Measurements from ENCODE around the gene PSMB9. TPM values are rescaled to one million over a fixed set of nuclear protein-coding genes. Genes with fewer than 3 reads are reported as not detected.

PSMB9 gene
- total and polyA plus RNA-seq, 2 experiments from 2014 or later, result 2.8 to 5.5 TPM

DNA sequence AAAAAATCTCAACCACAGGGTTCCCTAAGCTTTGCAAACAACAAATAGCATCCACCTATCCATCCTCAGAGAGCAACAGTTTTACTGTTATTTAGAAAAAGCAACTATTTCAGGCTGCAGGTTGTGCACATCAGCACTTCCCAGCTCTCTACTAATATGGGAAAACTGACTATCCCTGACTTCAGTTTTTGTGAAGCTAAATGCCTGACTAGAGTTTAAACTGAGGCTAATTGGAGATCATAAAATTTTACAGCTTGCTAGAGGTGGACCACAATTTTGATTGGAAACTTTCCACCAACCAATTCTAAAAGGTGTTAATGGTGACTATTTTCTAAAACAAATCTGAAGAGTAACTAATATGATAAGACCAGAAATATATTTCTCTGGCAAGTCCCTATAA is 50.0 kb downstream of the PSMB9 start:
- no peak for DNase-seq (ENCODE audit: low spot score)
- TF ChIP-seq EZH2 (IDR thresholded peaks at IDR 0.05; ENCODE audit: low read depth, unreplicated experiment) (no peak), STAT1 (IDR thresholded peaks at IDR 0.05; ENCODE audit: unreplicated experiment) (no peak), ETS1 (IDR thresholded peaks at IDR 0.05) (no peak), NANOG (IDR thresholded peaks at IDR 0.05; ENCODE audit: borderline replicate concordance) (no peak), ZNF114 (CRISPR knock-in tag; IDR thresholded peaks at IDR 0.05) (no peak), CREB1 (CRISPR knock-in tag; IDR thresholded peaks at IDR 0.05; ENCODE audit: low read depth) (no peak), POLR2AphosphoS5 (IDR thresholded peaks at IDR 0.05; ENCODE audit: low read depth) (no peak), ZNF331 (CRISPR knock-in tag; IDR thresholded peaks at IDR 0.05; ENCODE audit: low read depth) (no peak), JUNB (IDR thresholded peaks at IDR 0.05; ENCODE audit: unreplicated experiment) (no peak), ZNF462 (CRISPR knock-in tag; IDR thresholded peaks at IDR 0.05) (no peak), EZH2phosphoT487 (IDR thresholded peaks at IDR 0.05; ENCODE audit: unreplicated experiment) (no peak)
- TF ChIP-seq, protein P1, sequence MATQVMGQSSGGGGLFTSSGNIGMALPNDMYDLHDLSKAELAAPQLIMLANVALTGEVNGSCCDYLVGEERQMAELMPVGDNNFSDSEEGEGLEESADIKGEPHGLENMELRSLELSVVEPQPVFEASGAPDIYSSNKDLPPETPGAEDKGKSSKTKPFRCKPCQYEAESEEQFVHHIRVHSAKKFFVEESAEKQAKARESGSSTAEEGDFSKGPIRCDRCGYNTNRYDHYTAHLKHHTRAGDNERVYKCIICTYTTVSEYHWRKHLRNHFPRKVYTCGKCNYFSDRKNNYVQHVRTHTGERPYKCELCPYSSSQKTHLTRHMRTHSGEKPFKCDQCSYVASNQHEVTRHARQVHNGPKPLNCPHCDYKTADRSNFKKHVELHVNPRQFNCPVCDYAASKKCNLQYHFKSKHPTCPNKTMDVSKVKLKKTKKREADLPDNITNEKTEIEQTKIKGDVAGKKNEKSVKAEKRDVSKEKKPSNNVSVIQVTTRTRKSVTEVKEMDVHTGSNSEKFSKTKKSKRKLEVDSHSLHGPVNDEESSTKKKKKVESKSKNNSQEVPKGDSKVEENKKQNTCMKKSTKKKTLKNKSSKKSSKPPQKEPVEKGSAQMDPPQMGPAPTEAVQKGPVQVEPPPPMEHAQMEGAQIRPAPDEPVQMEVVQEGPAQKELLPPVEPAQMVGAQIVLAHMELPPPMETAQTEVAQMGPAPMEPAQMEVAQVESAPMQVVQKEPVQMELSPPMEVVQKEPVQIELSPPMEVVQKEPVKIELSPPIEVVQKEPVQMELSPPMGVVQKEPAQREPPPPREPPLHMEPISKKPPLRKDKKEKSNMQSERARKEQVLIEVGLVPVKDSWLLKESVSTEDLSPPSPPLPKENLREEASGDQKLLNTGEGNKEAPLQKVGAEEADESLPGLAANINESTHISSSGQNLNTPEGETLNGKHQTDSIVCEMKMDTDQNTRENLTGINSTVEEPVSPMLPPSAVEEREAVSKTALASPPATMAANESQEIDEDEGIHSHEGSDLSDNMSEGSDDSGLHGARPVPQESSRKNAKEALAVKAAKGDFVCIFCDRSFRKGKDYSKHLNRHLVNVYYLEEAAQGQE (IDR thresholded peaks at IDR 0.05; ENCODE audit: unreplicated experiment), result no peak
- TF ChIP-seq, protein P2, sequence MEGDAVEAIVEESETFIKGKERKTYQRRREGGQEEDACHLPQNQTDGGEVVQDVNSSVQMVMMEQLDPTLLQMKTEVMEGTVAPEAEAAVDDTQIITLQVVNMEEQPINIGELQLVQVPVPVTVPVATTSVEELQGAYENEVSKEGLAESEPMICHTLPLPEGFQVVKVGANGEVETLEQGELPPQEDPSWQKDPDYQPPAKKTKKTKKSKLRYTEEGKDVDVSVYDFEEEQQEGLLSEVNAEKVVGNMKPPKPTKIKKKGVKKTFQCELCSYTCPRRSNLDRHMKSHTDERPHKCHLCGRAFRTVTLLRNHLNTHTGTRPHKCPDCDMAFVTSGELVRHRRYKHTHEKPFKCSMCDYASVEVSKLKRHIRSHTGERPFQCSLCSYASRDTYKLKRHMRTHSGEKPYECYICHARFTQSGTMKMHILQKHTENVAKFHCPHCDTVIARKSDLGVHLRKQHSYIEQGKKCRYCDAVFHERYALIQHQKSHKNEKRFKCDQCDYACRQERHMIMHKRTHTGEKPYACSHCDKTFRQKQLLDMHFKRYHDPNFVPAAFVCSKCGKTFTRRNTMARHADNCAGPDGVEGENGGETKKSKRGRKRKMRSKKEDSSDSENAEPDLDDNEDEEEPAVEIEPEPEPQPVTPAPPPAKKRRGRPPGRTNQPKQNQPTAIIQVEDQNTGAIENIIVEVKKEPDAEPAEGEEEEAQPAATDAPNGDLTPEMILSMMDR (conservative IDR thresholded peaks at IDR 0.05; ENCODE audit: low read depth in 2 of 2), result no peak
- no peak overlapping the region for H2AFZ ChIP-seq
- no peaks in the 10 kb centered on the region for H3K36me3 Mint-ChIP-seq (ENCODE audit: low read depth)
- no peak overlapping the region for H3K4me2 ChIP-seq
- no peaks in the 10 kb centered on the region for H3F3A ChIP-seq (replicated peaks; ENCODE audit: low read depth)
- no peak overlapping the region for H3K27ac ChIP-seq (ENCODE audit: low read depth)
- H3K4me3 ChIP-seq, result no peak overlapping the region
- no peaks in the 10 kb centered on the region for H3K27me3 ChIP-seq (ENCODE audit: insufficient read depth)
- no peaks in the 10 kb centered on the region for H3K4me1 ChIP-seq (ENCODE audit: insufficient read depth)
- no peaks in the 10 kb centered on the region for H3K27me3 Mint-ChIP-seq (ENCODE audit: insufficient read depth, low read depth, poor library complexity)
- no peak for ATAC-seq
- H3K4me3 Mint-ChIP-seq, result no peak overlapping the region
- no peaks in the 10 kb centered on the region for H3K9me3 Mint-ChIP-seq
- no peaks in the 10 kb centered on the region for H4K20me1 ChIP-seq (replicated peaks; ENCODE audit: insufficient read depth)
- H3K9me2 ChIP-seq (ENCODE audit: insufficient read depth), result no peaks in the 10 kb centered on the region
- H3K27ac Mint-ChIP-seq, result no peak overlapping the region
- no peaks in the 10 kb centered on the region for H3K79me2 ChIP-seq (replicated peaks; ENCODE audit: insufficient read depth)
- H3K4me1 Mint-ChIP-seq, result no peaks in the 10 kb centered on the region
- H3K36me3 ChIP-seq (ENCODE audit: insufficient read depth), result no peaks in the 10 kb centered on the region
